Neural cell (in vitro differentiated cells): ENCODE measurements around the gene LRMDA. TPM values are rescaled to one million over a fixed set of nuclear protein-coding genes. Genes with fewer than 3 reads are reported as not detected.

ENCODE experiments used
- H2AFZ ChIP-seq: fragments of 200-600, 300-800 bp; sonication (generic), shearing (Covaris generic); 2 replicates; pipeline ENCODE4 v1.6.0; 2014; ENCODE audit warnings: low read depth, mild to moderate bottlenecking, antibody characterized with exemption, low read length, moderate library complexity
- H3F3A ChIP-seq: fragments of 200-600 bp; shearing (Covaris generic); 2 replicates; pipeline ENCODE4 v1.6.1; 2016; ENCODE audit warnings: mild to moderate bottlenecking, moderate library complexity, mixed read lengths, antibody characterized with exemption, low read length; ENCODE audit not compliant: insufficient read depth, poor library complexity, severe bottlenecking
- H3K27ac ChIP-seq: fragments of 200-600, 300-800 bp; sonication (generic), shearing (Covaris generic); 2 replicates; pipeline ENCODE4 v1.5.1; 2014; ENCODE audit warnings: mild to moderate bottlenecking, low read length, moderate library complexity
- H3K27me3 ChIP-seq: fragments of 300-800, 200-600 bp; sonication (generic), shearing (Covaris generic); 2 replicates; pipeline ENCODE4 v1.6.0; 2014; ENCODE audit warnings: mild to moderate bottlenecking, low read depth, low read length, moderate library complexity; ENCODE audit not compliant: insufficient read depth
- H3K36me3 ChIP-seq: fragments of 300-800, 200-600 bp; sonication (generic), shearing (Covaris generic); 2 replicates; pipeline ENCODE4 v1.5.1; 2014; ENCODE audit warnings: mild to moderate bottlenecking, antibody characterized with exemption, low read length, moderate library complexity; ENCODE audit not compliant: insufficient read depth
- H3K4me2 ChIP-seq: fragments of 300-800, 200-600 bp; sonication (generic), shearing (Covaris generic); 2 replicates; pipeline ENCODE4 v1.6.0; 2014; ENCODE audit warnings: mild to moderate bottlenecking, low read length
- H3K4me3 ChIP-seq: fragments of 300-800, 200-600 bp; sonication (generic), shearing (Covaris generic); 2 replicates; pipeline ENCODE4 v1.5.1; 2014; ENCODE audit warnings: mild to moderate bottlenecking, low read length, moderate library complexity
- H3K79me2 ChIP-seq: fragments of 200-600 bp; shearing (Covaris generic); replicated peaks from 2 replicates; pipeline ENCODE4 v1.6.0; 2014; ENCODE audit warnings: mild to moderate bottlenecking, low read length, moderate library complexity; ENCODE audit not compliant: insufficient read depth
- H3K9ac ChIP-seq: fragments of 300-800, 200-600 bp; sonication (generic), shearing (Covaris generic); 2 replicates; pipeline ENCODE4 v1.6.1; 2016; ENCODE audit warnings: mild to moderate bottlenecking, low read length, mixed read lengths
- H3K9me2 ChIP-seq: fragments of 200-600 bp; shearing (Covaris generic); 2 replicates; pipeline ENCODE4 v1.6.1; 2016; ENCODE audit warnings: mild to moderate bottlenecking, low read length, mixed read lengths; ENCODE audit not compliant: insufficient read depth
- H3K9me3 ChIP-seq: fragments of 200-600, 300-800 bp; sonication (generic), shearing (Covaris generic); 2 replicates; pipeline ENCODE4 v1.6.1; 2016; ENCODE audit warnings: mild to moderate bottlenecking, mixed run types, low read length, moderate library complexity, mixed read lengths
- H4K20me1 ChIP-seq: fragments of 200-600 bp; shearing (Covaris generic); 2 replicates; pipeline ENCODE4 v1.6.1; 2016; ENCODE audit warnings: mild to moderate bottlenecking, mixed run types; ENCODE audit not compliant: insufficient read depth
- EP300 ChIP-seq: fragments of 450-650 bp; conservative IDR thresholded peaks from 2 replicates; pipeline ENCODE4 v1.6.1; 2014; ENCODE audit warnings: antibody characterized with exemption, mild to moderate bottlenecking, moderate library complexity; ENCODE audit not compliant: poor library complexity, severe bottlenecking
- EZH2 ChIP-seq: fragments of 200-600, 300-800 bp; shearing (Covaris generic), sonication (generic); IDR thresholded peaks from 2 replicates; pipeline ENCODE4 v1.6.1; 2014; ENCODE audit warnings: antibody characterized with exemption, low read length, borderline replicate concordance, mild to moderate bottlenecking; ENCODE audit not compliant: insufficient read depth, poor library complexity, severe bottlenecking
- MXI1 ChIP-seq: fragments of 450-650 bp; conservative IDR thresholded peaks from 2 replicates; pipeline ENCODE4 v1.6.1; 2014; ENCODE audit warnings: antibody characterized with exemption, mild to moderate bottlenecking; ENCODE audit not compliant: poor library complexity, severe bottlenecking
- POLR2AphosphoS5 ChIP-seq: IDR thresholded peaks from 2 replicates; pipeline ENCODE4 v1.6.1; 2012
- REST ChIP-seq: IDR thresholded peaks from 2 replicates; pipeline ENCODE4 v1.6.1; 2012; ENCODE audit warnings: borderline replicate concordance
- SMC3 ChIP-seq: fragments of 450-650 bp; conservative IDR thresholded peaks from 2 replicates; pipeline ENCODE4 v1.6.1; 2014; ENCODE audit warnings: antibody characterized with exemption, mild to moderate bottlenecking, moderate library complexity; ENCODE audit not compliant: poor library complexity
- TAF1 ChIP-seq: IDR thresholded peaks from 2 replicates; pipeline ENCODE4 v1.6.1; 2012; ENCODE audit warnings: low read depth
- polyA plus RNA-seq: library from polyadenylated mRNA; depleted of rRNA; stranded (reverse); fragments of >200 nt; gene quantifications from 2 replicates; pipeline ENCODE4 v1.2.3, GENCODE V29; 2014
- TF ChIP-seq, protein P1 (sequence below): fragments of 450-650 bp; IDR thresholded peaks from 2 replicates; pipeline ENCODE4 v1.5.1; 2014; ENCODE audit warnings: antibody characterized with exemption, mild to moderate bottlenecking, moderate library complexity; ENCODE audit not compliant: poor library complexity, severe bottlenecking

LRMDA gene
- polyA plus RNA-seq, 1 donor from 2014 or later, result 5.6 TPM

GRCh38 chr10:76456197-76456596 lies 1024.8 kb downstream of the LRMDA start:
- Histone ChIP-seq H2AFZ (no peak overlapping the region), H3K9me2 (no peaks in the 10 kb centered on the region), H3K4me2 (no peak overlapping the region), H4K20me1 (no peaks in the 10 kb centered on the region), H3K36me3 (no peaks in the 10 kb centered on the region), H3K4me3 (no peak overlapping the region), H3K9ac (no peak overlapping the region), H3K27me3 (no peaks in the 10 kb centered on the region), H3K9me3 (no peaks in the 10 kb centered on the region), H3F3A (no peaks in the 10 kb centered on the region), H3K79me2 (no peaks in the 10 kb centered on the region), H3K27ac (no peak overlapping the region)
- TF ChIP-seq TAF1 (no peak), EP300 (no peak), SMC3 (no peak), MXI1 (no peak)
- TF ChIP-seq, protein P1, sequence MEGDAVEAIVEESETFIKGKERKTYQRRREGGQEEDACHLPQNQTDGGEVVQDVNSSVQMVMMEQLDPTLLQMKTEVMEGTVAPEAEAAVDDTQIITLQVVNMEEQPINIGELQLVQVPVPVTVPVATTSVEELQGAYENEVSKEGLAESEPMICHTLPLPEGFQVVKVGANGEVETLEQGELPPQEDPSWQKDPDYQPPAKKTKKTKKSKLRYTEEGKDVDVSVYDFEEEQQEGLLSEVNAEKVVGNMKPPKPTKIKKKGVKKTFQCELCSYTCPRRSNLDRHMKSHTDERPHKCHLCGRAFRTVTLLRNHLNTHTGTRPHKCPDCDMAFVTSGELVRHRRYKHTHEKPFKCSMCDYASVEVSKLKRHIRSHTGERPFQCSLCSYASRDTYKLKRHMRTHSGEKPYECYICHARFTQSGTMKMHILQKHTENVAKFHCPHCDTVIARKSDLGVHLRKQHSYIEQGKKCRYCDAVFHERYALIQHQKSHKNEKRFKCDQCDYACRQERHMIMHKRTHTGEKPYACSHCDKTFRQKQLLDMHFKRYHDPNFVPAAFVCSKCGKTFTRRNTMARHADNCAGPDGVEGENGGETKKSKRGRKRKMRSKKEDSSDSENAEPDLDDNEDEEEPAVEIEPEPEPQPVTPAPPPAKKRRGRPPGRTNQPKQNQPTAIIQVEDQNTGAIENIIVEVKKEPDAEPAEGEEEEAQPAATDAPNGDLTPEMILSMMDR, result no peak

- Histone ChIP-seq H3K79me2 (no peaks in the 10 kb centered on the region), H3K36me3 (no peaks in the 10 kb centered on the region), H2AFZ (no peak overlapping the region)
Measured at GRCh38 chr10:76459016-76459730, 1027.7 kb downstream of the LRMDA start.

More at GRCh38 chr10:76459016-76459730, 1027.7 kb downstream of the LRMDA start:
- Histone ChIP-seq H3K4me3 (no peak overlapping the region), H4K20me1 (no peaks in the 10 kb centered on the region), H3K4me2 (no peak overlapping the region), H3K27ac (no peak overlapping the region), H3F3A (no peaks in the 10 kb centered on the region), H3K27me3 (no peaks in the 10 kb centered on the region), H3K9ac (no peak overlapping the region), H3K9me2 (no peaks in the 10 kb centered on the region), H3K9me3 (no peaks in the 10 kb centered on the region)
- TF ChIP-seq MXI1 (no peak), POLR2AphosphoS5 (no peak), EP300 (no peak), TAF1 (no peak), REST (no peak), EZH2 (no peak)
- TF ChIP-seq, protein P1, result no peak
